Peyer's patch (tissue), 4 donors: ENCODE measurements around the gene MED20. TPM values are rescaled to one million over a fixed set of nuclear protein-coding genes. Genes with fewer than 3 reads are reported as not detected.

Experiments
- DNase-seq, 3 donors: peaks; one replicate each; pipeline ENCODE4 v3.0.0-alpha.2; 2017 to 2019
- H3K27ac ChIP-seq, 4 donors: fragments of 200-600 bp; sonication (generic); one replicate each; pipeline ENCODE4 v1.5.1; 2016 to 2019
- H3K27me3 ChIP-seq, 2 donors: fragments of 200-600 bp; sonication (generic); one replicate each; pipeline ENCODE4 v1.5.1; 2019
- H3K36me3 ChIP-seq, 3 donors: fragments of 200-600 bp; sonication (generic); one replicate each; pipeline ENCODE4 v1.5.1; 2016 to 2019
- H3K4me1 ChIP-seq, 4 donors: fragments of 200-600 bp; sonication (generic); one replicate each; pipeline ENCODE4 v1.5.1; 2016 to 2019
- H3K4me3 ChIP-seq, 4 donors: fragments of 200-600 bp; sonication (generic); 1 replicate in 3 of 4; 2 replicates in 1 of 4; pipeline ENCODE4 v1.5.1; 2016 to 2019; ENCODE audit warnings: mild to moderate bottlenecking in 1 of 4
- H3K9me3 ChIP-seq, 4 donors: fragments of 200-600 bp; sonication (generic); one replicate each; pipeline ENCODE4 v1.5.1; 2016 to 2019; ENCODE audit warnings: mild to moderate bottlenecking in 1 of 4
- CTCF ChIP-seq, 6 experiments: fragments of 450-650 bp in 4 of 6; fragments of 200-600 bp in 2 of 6; sonication (generic) in 1 of 6; IDR thresholded peaks; one replicate each; pipeline ENCODE4 v1.5.1; 2017 to 2019; ENCODE audit warnings: antibody characterized with exemption in 6 of 6, mild to moderate bottlenecking in 3 of 6, moderate library complexity in 1 of 6
- POLR2A ChIP-seq, 2 donors: fragments of 450-650 bp; IDR thresholded peaks; one replicate each; pipeline ENCODE4 v1.5.1; 2017; ENCODE audit warnings: antibody characterized with exemption in 2 of 2, mild to moderate bottlenecking in 2 of 2, moderate library complexity in 2 of 2
- total RNA-seq, 4 donors: library from RNA; depleted of rRNA; stranded (reverse); fragments of >200 nt; gene quantifications; one replicate each; pipeline ENCODE4 v1.1.0, GENCODE V29; 2016

Gene MED20
- total RNA-seq, 4 donors from 2014 or later, result 6.6 to 24.3 (median 18.0) TPM

GRCh38 chr6:41935685-41936072, 14.7 kb upstream of the MED20 start:
- no peaks in the 10 kb centered on the region for H3K9me3 ChIP-seq
- peaks cover 0 to 53% (median 23%) of the 10 kb centered on the region in 4 donors for H3K4me1 ChIP-seq
- TF ChIP-seq POLR2A (IDR thresholded peaks at IDR 0.05) (no peak), CTCF (IDR thresholded peaks at IDR 0.05) (no peak)
- peak overlapping the region in 3 of 4 donors; percentile 6 to 43 (median 31) for H3K27ac ChIP-seq
- H3K27me3 ChIP-seq, result no peaks in the 10 kb centered on the region
- H3K4me3 ChIP-seq, result no peak overlapping the region
- H3K36me3 ChIP-seq, result peaks cover 0 to 55% (median 0%) of the 10 kb centered on the region in 3 donors
- no peak for DNase-seq

- H3K27ac ChIP-seq, result no peak overlapping the region
- TF ChIP-seq CTCF (IDR thresholded peaks at IDR 0.05) (no peak), POLR2A (IDR thresholded peaks at IDR 0.05) (no peak)
Observed at GRCh38 chr6:41935193-41935574, 14.2 kb upstream of the MED20 start.

GRCh38 chr6:41934278-41935192, 13.6 kb upstream of the MED20 start:
- no peak for DNase-seq
- peaks cover 0 to 66% (median 0%) of the 10 kb centered on the region in 3 donors for H3K36me3 ChIP-seq
- H3K9me3 ChIP-seq, result no peaks in the 10 kb centered on the region
- no peak overlapping the region for H3K27ac ChIP-seq
- H3K4me3 ChIP-seq, result no peak overlapping the region
- TF ChIP-seq CTCF (IDR thresholded peaks at IDR 0.05) (no peak), POLR2A (IDR thresholded peaks at IDR 0.05) (no peak)
- H3K27me3 ChIP-seq, result no peaks in the 10 kb centered on the region
- H3K4me1 ChIP-seq, result peaks cover 0 to 42% (median 14%) of the 10 kb centered on the region in 4 donors

More at GRCh38 chr6:41935193-41935574, 14.2 kb upstream of the MED20 start:
- no peak overlapping the region for H3K4me3 ChIP-seq
- peaks cover 0 to 60% (median 0%) of the 10 kb centered on the region in 3 donors for H3K36me3 ChIP-seq
- no peak for DNase-seq
- H3K4me1 ChIP-seq, result peaks cover 0 to 48% (median 19%) of the 10 kb centered on the region in 4 donors
- H3K27me3 ChIP-seq, result no peaks in the 10 kb centered on the region
- H3K9me3 ChIP-seq, result no peaks in the 10 kb centered on the region

- no peak for TF ChIP-seq POLR2A (IDR thresholded peaks at IDR 0.05)
- TF ChIP-seq CTCF (IDR thresholded peaks at IDR 0.05), result no peak
- peaks cover 0 to 87% (median 0%) of the 10 kb centered on the region in 3 donors for H3K36me3 ChIP-seq
- no peak overlapping the region for H3K4me3 ChIP-seq
- no peaks in the 10 kb centered on the region for H3K27me3 ChIP-seq
- H3K9me3 ChIP-seq, result no peaks in the 10 kb centered on the region
- DNase-seq, result no peak
- H3K27ac ChIP-seq, result no peak overlapping the region
- H3K4me1 ChIP-seq, result peaks cover 0 to 20% (median 5%) of the 10 kb centered on the region in 4 donors
Observed at GRCh38 chr6:41932378-41932777, 11.4 kb upstream of the MED20 start.

- Histone ChIP-seq H3K4me1 (peaks cover 0 to 14% (median 3%) of the 10 kb centered on the region in 4 donors), H3K27ac (no peak overlapping the region), H3K36me3 (peaks cover 0 to 91% (median 0%) of the 10 kb centered on the region in 3 donors), H3K27me3 (no peaks in the 10 kb centered on the region), H3K4me3 (no peak overlapping the region), H3K9me3 (no peaks in the 10 kb centered on the region)
- DNase-seq, result no peak
- TF ChIP-seq CTCF (IDR thresholded peaks at IDR 0.05) (no peak), POLR2A (IDR thresholded peaks at IDR 0.05) (no peak)
Observed at GRCh38 chr6:41931792-41932191, 10.9 kb upstream of the MED20 start.
